Activated CD4-positive, CD25-positive, alpha-beta regulatory T cell treated with anti-CD3 and anti-CD28 coated beads, Interleukin-2, amount 50 U/mL, for 24 hours (primary cell): ENCODE data around the gene TIMELESS.
"Not testable (repeated sequence)": the region's sequence is repeated elsewhere in the genome, so short reads cannot be mapped to it uniquely, and the experiment has no call there.

Experiments used
- ATAC-seq, 2 donors: fragments of 150-1000 bp; cut with Tn5 transposase; one replicate each; pipeline ENCODE4 v1.10.0; 2021; ENCODE audit warnings: mild to moderate bottlenecking in 1 of 2, moderate library complexity in 1 of 2

Gene TIMELESS

DNA sequence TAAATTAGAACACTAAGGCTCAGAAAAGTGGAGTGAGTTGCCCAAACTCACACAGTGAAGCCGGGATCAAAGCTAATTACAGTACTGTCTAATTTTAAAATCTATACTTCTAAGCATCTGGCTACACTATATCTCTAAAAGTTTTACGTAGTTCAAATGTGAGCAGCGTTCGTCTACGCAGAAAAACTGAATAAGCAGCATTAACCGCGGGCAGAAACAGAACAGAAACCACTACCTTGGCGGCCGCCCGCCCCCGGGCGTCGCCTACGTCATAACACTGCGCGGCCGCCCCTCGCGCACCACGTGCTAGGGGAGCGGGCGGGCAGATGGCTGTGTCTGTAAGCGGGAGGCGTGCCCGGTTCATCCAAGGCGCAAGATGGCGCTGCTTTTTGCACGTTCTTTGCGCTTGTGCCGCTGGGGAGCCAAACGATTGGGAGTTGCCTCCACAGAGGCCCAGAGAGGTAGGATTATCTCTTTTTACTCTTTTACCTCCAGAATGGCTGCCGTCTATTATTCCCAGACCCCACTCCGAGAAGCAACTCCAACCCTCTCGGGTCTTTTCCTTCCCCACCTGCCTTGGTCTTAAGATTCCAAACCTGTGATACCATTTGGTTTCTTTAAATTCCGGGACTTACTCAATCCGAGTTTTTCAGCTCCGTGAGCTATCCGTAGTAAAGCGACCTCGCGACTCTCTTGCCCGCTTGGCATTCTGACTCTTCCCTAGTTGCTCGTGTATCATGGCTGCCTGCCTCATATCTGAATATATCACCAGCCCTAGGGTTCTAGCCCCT lies 19.2 kb upstream of the TIMELESS start, which contains the start of gene SPRYD4:
Gene SPRYD4 (plus strand): TSS at position 363 of the 791 bp plus-strand sequence. CDS start 14 bp downstream, at position 377.
- peak; percentile 98 for ATAC-seq

DNA sequence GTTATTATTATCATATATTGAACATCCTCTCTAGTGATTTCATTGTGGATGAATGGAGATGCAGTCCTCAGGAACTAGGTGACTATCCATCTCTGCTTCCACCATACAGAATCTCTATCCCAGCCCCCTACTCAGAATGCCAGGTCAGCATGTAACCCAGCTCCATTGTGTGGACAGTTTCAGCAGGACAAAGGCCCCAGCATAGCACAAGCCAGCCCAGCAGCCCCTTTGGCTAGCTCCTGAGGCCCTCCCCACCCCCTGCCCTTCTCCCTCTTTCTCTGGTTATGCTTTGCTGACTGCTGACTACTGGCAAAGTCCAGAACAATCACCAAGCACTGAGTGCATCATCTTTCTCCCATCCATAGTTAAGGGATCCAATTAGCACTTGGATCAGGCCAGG lies 13.3 kb upstream of the TIMELESS start:
- no peak for ATAC-seq

GRCh38 chr12:56461235-56462159 lies 12.3 kb upstream of the TIMELESS start:
- ATAC-seq = no peak

GRCh38 chr12:56457817-56458216 lies 8.6 kb upstream of the TIMELESS start:
- no peak for ATAC-seq

DNA sequence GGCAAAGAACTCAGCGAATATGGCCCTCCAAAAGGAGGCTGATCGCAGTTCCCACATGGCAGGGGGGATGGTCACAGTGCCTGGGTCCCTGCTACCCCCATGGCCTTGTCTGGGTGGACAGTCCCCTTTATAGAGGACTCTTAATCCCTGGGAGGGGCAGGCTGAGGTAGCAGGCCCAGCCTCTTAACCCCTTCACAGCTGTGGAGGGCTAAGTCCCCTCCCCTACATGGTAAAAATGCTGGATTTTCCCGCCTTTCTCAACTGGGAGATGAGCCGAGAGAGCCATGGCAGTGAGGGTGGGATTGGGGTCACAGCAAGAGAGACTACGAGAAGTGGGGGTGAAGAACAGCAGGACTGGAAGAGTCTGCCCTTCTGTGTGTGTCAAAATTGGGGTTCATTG lies 5.3 kb upstream of the TIMELESS start, which contains the start of gene MIP:
Gene MIP (minus strand): TSS at position 101 of the 400 bp plus-strand sequence. CDS start 44 bp downstream, at position 57.
- ATAC-seq = no peak

GRCh38 chr12:56451147-56451546 lies 1.9 kb upstream of the TIMELESS start:
- ATAC-seq = no peak

- ATAC-seq = no peak
Observed at GRCh38 chr12:56450241-56450640, 1.0 kb upstream of the TIMELESS start.

GRCh38 chr12:56449622-56449984 lies 377 bp upstream of the TIMELESS start:
- no peak for ATAC-seq

DNA sequence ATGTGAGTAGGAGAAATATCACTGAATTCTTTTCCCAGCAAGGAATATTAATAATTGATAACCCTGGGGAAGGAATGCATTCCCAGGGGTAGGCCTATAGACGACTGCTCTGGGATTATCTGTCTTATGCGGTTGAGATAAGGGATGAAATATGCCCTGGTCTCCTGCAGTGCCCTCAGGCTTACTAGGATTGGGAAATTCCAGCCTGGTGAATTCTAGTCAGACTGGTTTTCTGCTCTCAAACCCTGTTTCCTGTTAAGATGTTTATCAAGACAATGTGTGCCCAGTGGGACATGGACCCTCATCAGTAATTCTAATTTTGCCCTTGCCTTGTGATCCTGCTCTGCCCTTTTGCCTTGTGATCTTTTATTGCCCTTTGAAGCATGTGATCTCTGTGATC lies 6.0 kb downstream of the TIMELESS start:
- ATAC-seq = not testable (repeated sequence)

GRCh38 chr12:56437430-56438176 lies 11.6 kb downstream of the TIMELESS start:
- no peak for ATAC-seq

- ATAC-seq = no peak
Observed at GRCh38 chr12:56434828-56435227, 14.4 kb downstream of the TIMELESS start.

DNA sequence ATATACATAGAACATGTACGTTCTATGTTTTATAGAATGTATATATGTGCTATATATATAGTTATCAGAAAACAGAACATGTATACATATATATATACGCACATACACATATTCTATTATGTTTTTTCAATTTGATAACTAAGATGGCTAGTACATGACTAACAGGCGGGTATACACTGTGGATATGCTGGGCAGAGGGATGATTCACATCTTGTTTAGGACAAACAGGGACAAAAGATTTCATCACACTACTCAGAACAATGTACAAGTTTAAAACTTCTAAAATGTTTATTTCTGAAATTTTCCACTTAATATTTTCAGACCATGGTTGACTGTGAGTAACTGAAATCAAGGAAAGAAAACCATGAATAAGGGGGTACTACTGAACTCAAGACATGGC lies 17.4 kb downstream of the TIMELESS start:
- no peak for ATAC-seq

- ATAC-seq = no peak
Observed at GRCh38 chr12:56431288-56431687, 17.9 kb downstream of the TIMELESS start.

- no peak for ATAC-seq
Observed at GRCh38 chr12:56425940-56426438, 23.2 kb downstream of the TIMELESS start.

- ATAC-seq = no peak
Observed at GRCh38 chr12:56425193-56425592, 24.0 kb downstream of the TIMELESS start.

GRCh38 chr12:56420411-56420810 lies 28.8 kb downstream of the TIMELESS start:
- no peak for ATAC-seq

GRCh38 chr12:56417739-56418138 lies 31.5 kb downstream of the TIMELESS start:
- ATAC-seq = no peak

- ATAC-seq = no peak
Observed at GRCh38 chr12:56414401-56414800, 34.8 kb downstream of the TIMELESS start.

GRCh38 chr12:56413392-56413791 lies 35.8 kb downstream of the TIMELESS start:
- ATAC-seq = no peak

- no peak for ATAC-seq
Observed at GRCh38 chr12:56411781-56412639, 37.2 kb downstream of the TIMELESS start.

- no peak for ATAC-seq
Observed at GRCh38 chr12:56410768-56411167, 38.5 kb downstream of the TIMELESS start.
